A673 (cell line): Measurements from ENCODE around the gene CDK3.

Source experiments
- CTCF ChIP-seq: fragments of 300-800, 200-600 bp; sonication (generic); conservative IDR thresholded peaks from 2 replicates; pipeline ENCODE4 v1.5.1; 2017; ENCODE audit warnings: low read depth, mild to moderate bottlenecking, antibody characterized with exemption, low read length, moderate library complexity, mixed read lengths
- EZH2 ChIP-seq: fragments of 200-600 bp; sonication (generic); IDR thresholded peaks from 2 replicates; pipeline ENCODE4 v1.6.1; 2017; ENCODE audit warnings: borderline replicate concordance, low read depth, mild to moderate bottlenecking, mixed read lengths, antibody characterized with exemption, low read length; ENCODE audit not compliant: poor library complexity, severe bottlenecking

DNA sequence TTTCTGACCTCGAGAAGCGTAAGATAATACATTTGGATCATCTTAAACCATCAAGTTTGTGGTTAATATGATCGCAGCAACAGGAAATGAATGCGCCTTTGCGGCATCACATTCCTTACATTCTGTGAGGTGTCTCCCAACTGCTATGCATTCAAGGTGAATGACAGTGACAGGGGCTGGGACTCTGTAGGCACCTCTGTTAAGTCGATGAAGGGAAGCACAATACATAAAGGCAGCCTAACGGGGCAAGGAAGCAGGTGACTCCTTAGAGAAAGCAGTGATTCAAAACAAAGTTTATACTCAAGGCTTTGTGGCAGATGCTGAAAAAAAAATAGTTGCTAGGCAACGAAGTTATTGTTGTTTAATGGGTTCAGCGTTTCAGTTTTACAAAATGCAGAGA lies 48.1 kb downstream of the CDK3 start:
- TF ChIP-seq CTCF: no peak
- TF ChIP-seq EZH2: no peak
